Trophoblast cell (in vitro differentiated cells and primary cell): ENCODE measurements around the gene FANCL.
"Not testable (repeated sequence)": the region's sequence is repeated elsewhere in the genome, so short reads cannot be mapped to it uniquely, and the experiment has no call there.

Experiments used
- DNase-seq, 2 donors: peaks; one replicate each; pipeline ENCODE4 v3.0.0-alpha.2; 2016
- H2AFZ ChIP-seq: 2 replicates; pipeline ENCODE4 v1.6.1; 2013; ENCODE audit warnings: low read length, moderate library complexity, mild to moderate bottlenecking; ENCODE audit not compliant: insufficient read depth, poor library complexity
- H2AK5ac ChIP-seq: 2 replicates; pipeline ENCODE4 v1.6.1; 2013; ENCODE audit warnings: mild to moderate bottlenecking, low read length
- H2BK120ac ChIP-seq: 2 replicates; pipeline ENCODE4 v1.6.1; 2013; ENCODE audit warnings: low read length, mild to moderate bottlenecking, moderate library complexity; ENCODE audit not compliant: insufficient read depth, poor library complexity
- H2BK12ac ChIP-seq: 2 replicates; pipeline ENCODE4 v1.6.1; 2013; ENCODE audit warnings: mild to moderate bottlenecking, low read length, moderate library complexity
- H2BK5ac ChIP-seq: 2 replicates; pipeline ENCODE4 v1.6.1; 2013; ENCODE audit warnings: low read length, low read depth, moderate library complexity, mild to moderate bottlenecking; ENCODE audit not compliant: poor library complexity
- H3K14ac ChIP-seq: 2 replicates; pipeline ENCODE4 v1.6.1; 2013; ENCODE audit warnings: mild to moderate bottlenecking, low read length
- H3K18ac ChIP-seq: 2 replicates; pipeline ENCODE4 v1.6.1; 2013; ENCODE audit warnings: mild to moderate bottlenecking, low read length
- H3K23ac ChIP-seq: 2 replicates; pipeline ENCODE4 v1.6.1; 2013; ENCODE audit warnings: low read length
- H3K27ac ChIP-seq: 2 replicates; pipeline ENCODE4 v1.5.1; 2013; ENCODE audit warnings: low read depth, mild to moderate bottlenecking, inconsistent platforms, low read length, moderate library complexity
- H3K27me3 ChIP-seq: 2 replicates; pipeline ENCODE4 v1.6.1; 2013; ENCODE audit warnings: inconsistent platforms, mild to moderate bottlenecking, low read length, moderate library complexity; ENCODE audit not compliant: insufficient read depth
- H3K36me3 ChIP-seq, 2 experiments: 1 replicate in 1 of 2; 2 replicates in 1 of 2; pipeline ENCODE4 v1.6.1; 2013; ENCODE audit warnings: low read length in 2 of 2, mild to moderate bottlenecking in 2 of 2, moderate library complexity in 1 of 2; ENCODE audit not compliant: insufficient read depth in 2 of 2, control insufficient read depth in 1 of 2
- H3K4ac ChIP-seq: 2 replicates; pipeline ENCODE4 v1.6.1; 2013; ENCODE audit warnings: low read depth, mild to moderate bottlenecking, low read length, moderate library complexity
- H3K4me1 ChIP-seq, 2 experiments: 1 replicate in 1 of 2; 2 replicates in 1 of 2; pipeline ENCODE4 v1.6.1; 2013; ENCODE audit warnings: low read length in 2 of 2, mild to moderate bottlenecking in 2 of 2, moderate library complexity in 1 of 2; ENCODE audit not compliant: insufficient read depth in 2 of 2, control insufficient read depth in 1 of 2
- H3K4me2 ChIP-seq: 2 replicates; pipeline ENCODE4 v1.6.1; 2013; ENCODE audit warnings: inconsistent platforms, mild to moderate bottlenecking, low read length, moderate library complexity
- H3K4me3 ChIP-seq: 2 replicates; pipeline ENCODE4 v1.5.1; 2013; ENCODE audit warnings: mild to moderate bottlenecking, low read depth, low read length, inconsistent platforms
- H3K79me1 ChIP-seq: one replicate; pipeline ENCODE4 v1.6.1; 2013; ENCODE audit warnings: low read length
- H3K79me2 ChIP-seq: 2 replicates; pipeline ENCODE4 v1.6.1; 2013; ENCODE audit warnings: low read length, mild to moderate bottlenecking; ENCODE audit not compliant: control insufficient read depth, insufficient read depth, poor library complexity
- H3K9ac ChIP-seq: 2 replicates; pipeline ENCODE4 v1.6.1; 2013; ENCODE audit warnings: mild to moderate bottlenecking, low read length
- H3K9me3 ChIP-seq: 2 replicates; pipeline ENCODE4 v1.6.1; 2013; ENCODE audit warnings: low read depth, mild to moderate bottlenecking, control low read depth, inconsistent platforms, low read length; ENCODE audit not compliant: insufficient read depth
- H4K12ac ChIP-seq: 2 replicates; pipeline ENCODE4 v1.6.1; 2013; ENCODE audit warnings: low read depth, mild to moderate bottlenecking, low read length, moderate library complexity
- H4K8ac ChIP-seq: 2 replicates; pipeline ENCODE4 v1.6.1; 2013; ENCODE audit warnings: low read depth, mild to moderate bottlenecking, low read length, moderate library complexity
- H4K91ac ChIP-seq: one replicate; pipeline ENCODE4 v1.6.1; 2013; ENCODE audit warnings: low read depth, mild to moderate bottlenecking, low read length, moderate library complexity
- WGBS: extraction: QIAGEN DNeasy Blood & Tissue Kit; methylation state at CpG from one replicate; pipeline ENCODE4 v1.1.7; 2013; ENCODE audit warnings: missing lambda C conversion rate; ENCODE audit not compliant: insufficient read length, insufficient coverage; ENCODE audit errors: extremely low coverage; 5-methylcytosine and 5-hydroxymethylcytosine counted together

Gene FANCL

GRCh38 chr2:58113563-58113962, 127.6 kb downstream of the FANCL start:
- not testable (repeated sequence) for H3K9me3 ChIP-seq, H3K23ac ChIP-seq, H2BK12ac ChIP-seq, H3K9ac ChIP-seq, H3K18ac ChIP-seq, H3K79me1 ChIP-seq, H3K79me2 ChIP-seq, H3K27me3 ChIP-seq, H3K27ac ChIP-seq, H3K4ac ChIP-seq, H3K4me1 ChIP-seq, H2BK5ac ChIP-seq, H4K91ac ChIP-seq, H3K36me3 ChIP-seq, H2AFZ ChIP-seq, H2AK5ac ChIP-seq, H3K4me3 ChIP-seq, H3K4me2 ChIP-seq, H2BK120ac ChIP-seq, H3K14ac ChIP-seq, H4K12ac ChIP-seq, DNase-seq, H4K8ac ChIP-seq
- WGBS, result no CpG with 5 or more reads among the region's 9 CpGs

GRCh38 chr2:58110765-58111164, 130.4 kb downstream of the FANCL start:
- Histone ChIP-seq H2AFZ (no peak overlapping the region), H3K4me1 (no peaks in the 10 kb centered on the region), H4K12ac (no peak overlapping the region), H3K36me3 (no peaks in the 10 kb centered on the region), H3K27ac (no peak overlapping the region), H3K4me2 (no peak overlapping the region), H2BK12ac (no peak overlapping the region), H3K9me3 (no peaks in the 10 kb centered on the region), H2BK5ac (no peak overlapping the region), H3K79me2 (no peaks in the 10 kb centered on the region), H2BK120ac (no peak overlapping the region), H3K14ac (no peak overlapping the region), H3K4ac (no peak overlapping the region), H3K23ac (no peak overlapping the region), H3K9ac (no peak overlapping the region), H4K8ac (no peak overlapping the region), H3K4me3 (no peak overlapping the region), H4K91ac (no peak overlapping the region), H3K27me3 (no peaks in the 10 kb centered on the region), H2AK5ac (no peak overlapping the region), H3K18ac (no peak overlapping the region), H3K79me1 (no peaks in the 10 kb centered on the region)
- WGBS, result no CpG with 5 or more reads among the region's 6 CpGs
- no peak for DNase-seq

DNA sequence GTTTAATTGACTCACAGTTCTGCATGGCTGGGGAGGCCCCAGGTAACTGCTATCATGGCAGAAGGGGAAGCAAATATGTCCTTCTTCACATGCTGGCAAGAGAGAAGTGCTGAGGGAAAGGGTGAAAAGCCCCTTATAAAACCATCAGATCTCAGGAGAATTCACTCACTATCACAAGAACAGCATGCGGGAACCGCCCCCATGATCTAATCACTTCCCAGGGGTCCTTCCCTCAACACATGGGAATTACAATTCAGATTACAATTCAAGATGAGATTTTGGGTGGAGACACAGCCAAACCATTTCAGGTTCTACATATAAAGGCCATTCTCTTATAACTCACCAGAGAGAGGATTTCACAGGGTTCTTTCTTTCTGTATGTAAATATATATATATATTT, 131.6 kb downstream of the FANCL start:
- no peak overlapping the region for H4K91ac ChIP-seq
- H2AFZ ChIP-seq, result no peak overlapping the region
- H3K27me3 ChIP-seq, result no peaks in the 10 kb centered on the region
- H2BK120ac ChIP-seq, result no peak overlapping the region
- no peak overlapping the region for H2AK5ac ChIP-seq
- no peaks in the 10 kb centered on the region for H3K79me1 ChIP-seq
- H4K12ac ChIP-seq, result no peak overlapping the region
- no peak overlapping the region for H3K23ac ChIP-seq
- H3K9me3 ChIP-seq, result no peaks in the 10 kb centered on the region
- no peak overlapping the region for H4K8ac ChIP-seq
- no peaks in the 10 kb centered on the region for H3K79me2 ChIP-seq
- no peak for DNase-seq
- no peak overlapping the region for H3K4me3 ChIP-seq
- no peaks in the 10 kb centered on the region for H3K36me3 ChIP-seq
- H3K4ac ChIP-seq, result no peak overlapping the region
- H3K9ac ChIP-seq, result no peak overlapping the region
- H2BK5ac ChIP-seq, result no peak overlapping the region
- no peak overlapping the region for H2BK12ac ChIP-seq
- H3K18ac ChIP-seq, result no peak overlapping the region
- H3K14ac ChIP-seq, result no peak overlapping the region
- no peak overlapping the region for H3K4me2 ChIP-seq
- H3K4me1 ChIP-seq, result no peaks in the 10 kb centered on the region
- H3K27ac ChIP-seq, result no peak overlapping the region
- WGBS, result no CpG with 5 or more reads among the region's 2 CpGs
